ENCODE measurements around the gene SORBS1.

- TF ChIP-seq CTCF (IDR thresholded peaks at IDR 0.05; ENCODE audit: insufficient read depth, low read length, poor library complexity, severe bottlenecking) (no peak), EZH2phosphoT487 (conservative IDR thresholded peaks at IDR 0.05; ENCODE audit: low read length) (no peak)
Measured at GRCh38 chr10:95359466-95359865, 201.7 kb downstream of the SORBS1 start.

Measured in SU-DHL-6 (cell line).